NT2/D1 (cell line): ENCODE results near the gene FRS3.

ENCODE experiments used
- DNase-seq: peaks from one replicate; pipeline ENCODE4 v3.0.0-alpha.2; 2011; ENCODE audit warnings: low read depth, low spot score
- H3K27me3 ChIP-seq: 2 replicates; pipeline ENCODE4 v1.6.0; 2011; ENCODE audit warnings: mild to moderate bottlenecking; ENCODE audit not compliant: insufficient read length, insufficient read depth
- H3K36me3 ChIP-seq: 2 replicates; pipeline ENCODE4 v1.6.1; 2011; ENCODE audit warnings: mild to moderate bottlenecking, low read length, mixed read lengths; ENCODE audit not compliant: insufficient read depth, insufficient read length
- H3K4me1 ChIP-seq: 2 replicates; pipeline ENCODE4 v1.5.1; 2011; ENCODE audit not compliant: insufficient read depth, insufficient read length
- H3K4me3 ChIP-seq: 2 replicates; pipeline ENCODE4 v1.5.1; 2011; ENCODE audit warnings: low read depth; ENCODE audit not compliant: insufficient read length
- H3K9ac ChIP-seq: 2 replicates; pipeline ENCODE4 v1.6.0; 2011; ENCODE audit warnings: low read depth; ENCODE audit not compliant: insufficient read length
- H3K9me3 ChIP-seq: 2 replicates; pipeline ENCODE4 v1.5.1; 2011; ENCODE audit warnings: mild to moderate bottlenecking, low read length; ENCODE audit not compliant: insufficient read depth
- SUZ12 ChIP-seq: IDR thresholded peaks from 2 replicates; pipeline ENCODE4 v1.6.1; 2011; ENCODE audit not compliant: insufficient read length, insufficient read depth; ENCODE audit errors: extremely low read depth
- YY1 ChIP-seq: IDR thresholded peaks from 2 replicates; pipeline ENCODE4 v1.6.1; 2011; ENCODE audit not compliant: insufficient read length, insufficient read depth
- ZNF274 ChIP-seq: IDR thresholded peaks from 2 replicates; pipeline ENCODE4 v1.6.1; 2011; ENCODE audit warnings: mild to moderate bottlenecking, low read depth, low read length

The FRS3 gene

DNA sequence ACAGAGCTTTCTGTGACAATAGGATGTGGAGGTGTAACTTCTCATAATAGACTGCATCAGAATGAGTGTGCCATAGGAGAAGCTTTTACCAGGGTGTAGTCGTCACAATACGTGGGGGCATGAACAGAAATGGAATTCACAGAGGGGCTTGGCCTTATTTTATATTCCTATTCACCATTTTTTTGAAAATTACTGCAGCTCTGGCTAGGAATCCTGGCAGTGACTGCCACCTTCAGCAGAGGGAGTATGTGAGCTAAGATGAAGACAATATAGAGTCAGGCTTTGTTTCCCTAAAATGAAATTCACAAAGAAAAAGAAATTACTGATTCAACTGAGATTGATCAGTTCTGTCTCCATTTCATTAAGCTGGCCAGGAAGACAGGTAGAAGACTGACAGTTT lies 21.7 kb upstream of the FRS3 start:
- H3K9ac ChIP-seq: no peak overlapping the region
- no peaks in the 10 kb centered on the region for H3K27me3 ChIP-seq
- no peaks in the 10 kb centered on the region for H3K4me1 ChIP-seq
- H3K9me3 ChIP-seq: no peaks in the 10 kb centered on the region
- H3K36me3 ChIP-seq: peaks cover 20% of the 10 kb centered on the region
- H3K4me3 ChIP-seq: no peak overlapping the region
- DNase-seq: no peak
- TF ChIP-seq YY1 (no peak), SUZ12 (no peak)

DNA sequence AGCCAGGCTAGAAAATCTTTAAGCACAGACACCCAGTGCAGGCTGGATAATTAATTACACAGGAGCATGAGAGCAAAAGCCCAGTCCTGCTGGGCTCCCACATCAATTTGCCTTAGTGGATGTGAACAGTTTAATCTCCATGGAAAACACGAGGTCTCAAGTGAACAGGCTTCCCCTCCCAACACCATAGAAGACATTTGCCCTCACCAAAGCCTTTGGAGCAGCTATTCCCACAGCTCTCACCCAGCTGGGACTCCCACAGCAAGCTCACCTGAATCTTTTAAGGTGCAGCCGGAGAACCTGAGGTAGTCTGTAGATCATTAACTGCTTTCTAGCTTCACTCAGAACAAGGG lies 19.8 kb upstream of the FRS3 start:
- DNase-seq: no peak
- no peaks in the 10 kb centered on the region for H3K9me3 ChIP-seq
- no peak overlapping the region for H3K9ac ChIP-seq
- H3K4me1 ChIP-seq: no peaks in the 10 kb centered on the region
- H3K36me3 ChIP-seq: peaks cover 19% of the 10 kb centered on the region
- H3K27me3 ChIP-seq: no peaks in the 10 kb centered on the region
- H3K4me3 ChIP-seq: no peak overlapping the region
- TF ChIP-seq ZNF274 (no peak), YY1 (no peak), SUZ12 (no peak)

DNA sequence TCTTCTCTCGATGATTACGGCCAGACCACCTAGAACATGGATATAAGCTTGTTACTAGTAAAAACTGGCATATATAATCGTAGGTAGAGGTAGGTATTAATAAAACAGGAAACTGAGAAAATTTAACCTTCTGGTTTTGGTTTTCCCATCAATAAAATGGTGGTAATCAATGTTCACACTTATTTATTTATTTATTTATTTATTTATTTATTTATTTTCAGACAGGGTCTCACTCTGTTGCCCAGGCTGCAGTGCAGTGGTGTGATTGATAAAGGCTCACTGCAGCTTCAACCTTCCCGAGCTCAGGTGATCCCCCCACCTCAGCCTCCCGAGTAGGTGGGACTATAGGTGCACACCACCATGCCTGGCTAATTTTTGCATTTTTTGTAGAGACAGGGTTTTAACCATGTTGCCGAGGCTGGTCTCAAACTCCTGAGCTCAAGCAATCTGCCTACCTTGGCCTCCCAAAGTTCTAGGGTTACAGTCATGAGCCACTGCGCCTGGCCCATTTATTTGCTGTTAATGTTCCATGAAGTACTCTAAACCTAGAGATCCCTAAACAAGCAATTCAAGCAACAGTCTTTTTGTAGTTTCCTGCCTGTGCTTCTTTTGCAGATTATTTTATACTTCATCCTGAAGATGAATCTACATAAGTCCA lies 19.3 kb upstream of the FRS3 start:
- TF ChIP-seq SUZ12 (no peak), YY1 (no peak), ZNF274 (no peak)
- Histone ChIP-seq H3K4me1 (no peaks in the 10 kb centered on the region), H3K4me3 (no peak overlapping the region), H3K9me3 (no peaks in the 10 kb centered on the region), H3K9ac (no peak overlapping the region), H3K36me3 (peaks cover 22% of the 10 kb centered on the region), H3K27me3 (no peaks in the 10 kb centered on the region)
- no peak for DNase-seq

DNA sequence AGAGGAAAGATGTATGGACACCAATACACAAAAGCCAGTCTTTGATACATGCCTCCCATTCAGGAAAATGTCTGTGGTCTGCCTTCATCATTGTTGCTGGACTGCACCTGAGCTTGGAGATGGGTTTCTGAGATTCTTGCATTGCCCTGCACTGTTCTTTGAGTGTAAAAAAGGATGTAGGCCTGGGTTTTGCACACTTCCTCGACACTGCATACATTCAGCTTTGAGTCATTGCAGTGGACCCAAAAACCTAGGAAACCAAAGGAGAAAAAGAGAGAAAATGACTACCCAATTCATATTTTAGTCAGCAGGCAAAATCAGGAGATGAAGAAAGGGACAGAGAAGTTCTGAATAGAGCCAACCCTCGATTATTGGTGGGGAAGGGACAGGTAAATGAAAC lies 16.8 kb upstream of the FRS3 start:
- Histone ChIP-seq H3K4me1 (no peaks in the 10 kb centered on the region), H3K4me3 (no peak overlapping the region), H3K9ac (no peak overlapping the region), H3K27me3 (no peaks in the 10 kb centered on the region), H3K36me3 (peaks cover 36% of the 10 kb centered on the region), H3K9me3 (no peaks in the 10 kb centered on the region)
- TF ChIP-seq ZNF274 (no peak), YY1 (no peak), SUZ12 (no peak)
- DNase-seq: no peak

DNA sequence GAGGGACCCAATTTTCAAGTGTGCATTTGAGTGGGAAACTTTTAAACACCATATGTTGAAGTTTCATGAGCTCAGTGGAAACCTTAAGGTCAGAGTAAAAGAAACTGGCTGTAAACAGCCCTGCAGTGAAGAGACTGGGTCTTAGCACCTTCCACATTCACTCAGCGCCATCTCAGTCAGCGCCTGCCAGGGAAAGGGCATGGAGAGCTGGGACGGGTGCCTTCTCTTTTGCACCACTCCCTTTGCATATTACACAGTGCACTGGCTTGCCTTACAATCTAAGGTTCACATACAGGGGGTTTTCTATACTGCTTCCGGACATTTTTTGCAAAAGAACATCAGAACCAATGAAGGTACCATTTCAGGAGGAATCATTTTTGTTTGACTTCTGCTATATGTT lies 12.3 kb upstream of the FRS3 start:
- TF ChIP-seq YY1 (no peak), ZNF274 (no peak), SUZ12 (no peak)
- Histone ChIP-seq H3K27me3 (no peaks in the 10 kb centered on the region), H3K36me3 (peaks cover 53% of the 10 kb centered on the region), H3K9ac (no peak overlapping the region), H3K9me3 (0 out of 2 replicates have a peak, but pooled peaks cover 5% of the 10 kb centered on the region), H3K4me3 (no peak overlapping the region), H3K4me1 (no peaks in the 10 kb centered on the region)
- DNase-seq: no peak

DNA sequence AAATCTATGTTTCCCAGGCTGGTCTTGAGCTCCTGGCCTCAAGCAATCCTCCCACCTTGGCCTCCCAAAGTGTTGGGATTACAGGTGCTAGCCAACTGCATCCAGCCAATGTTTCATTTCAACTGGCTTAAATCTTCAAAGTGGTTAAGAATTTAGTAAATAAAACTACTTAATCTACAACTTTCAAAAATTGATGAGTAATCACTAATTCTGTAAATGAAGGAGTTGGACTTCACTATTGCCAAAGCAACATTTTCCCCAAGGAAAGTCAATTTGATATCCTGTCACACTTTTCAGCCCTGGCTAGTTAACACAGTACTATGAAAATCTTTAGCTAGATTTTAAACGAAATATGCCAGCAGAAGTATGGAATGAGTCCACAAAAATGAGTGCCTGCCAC lies 11.6 kb upstream of the FRS3 start:
- DNase-seq: no peak
- TF ChIP-seq ZNF274: no peak
- no peak for TF ChIP-seq SUZ12
- TF ChIP-seq YY1: no peak

DNA sequence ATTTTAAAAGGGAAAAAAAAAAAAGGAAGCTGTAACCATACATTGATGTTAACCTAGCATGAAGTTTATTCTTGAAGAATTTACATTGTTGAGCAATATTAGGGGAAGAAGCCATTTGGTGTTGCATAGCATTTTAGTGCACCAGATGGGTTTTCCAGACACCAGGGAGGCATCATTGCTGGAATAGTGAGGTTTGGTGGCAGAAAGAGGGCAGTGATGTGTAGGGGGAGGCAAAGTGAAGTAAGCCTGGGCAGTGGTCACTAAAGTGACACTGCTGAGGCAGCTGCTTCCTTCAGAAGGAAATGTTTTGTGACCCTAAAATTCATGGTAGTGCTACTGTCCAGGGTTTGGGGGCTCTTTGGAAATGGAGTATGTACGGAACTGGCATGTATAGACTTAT lies 10.3 kb upstream of the FRS3 start:
- Histone ChIP-seq H3K36me3 (peaks cover 45% of the 10 kb centered on the region), H3K4me3 (no peak overlapping the region), H3K9me3 (peaks cover 16% of the 10 kb centered on the region; the same call in 1 of the 2 replicates), H3K27me3 (peaks cover 4% of the 10 kb centered on the region), H3K4me1 (no peaks in the 10 kb centered on the region), H3K9ac (no peak overlapping the region)
- TF ChIP-seq ZNF274: no peak
- no peak for TF ChIP-seq SUZ12
- no peak for TF ChIP-seq YY1
- no peak for DNase-seq

More for the DNA sequence above, 11.6 kb upstream of the FRS3 start:
- H3K4me1 ChIP-seq: no peaks in the 10 kb centered on the region
- H3K9me3 ChIP-seq: 0 out of 2 replicates have a peak, but pooled peaks cover 5% of the 10 kb centered on the region
- H3K27me3 ChIP-seq: no peaks in the 10 kb centered on the region
- no peak overlapping the region for H3K9ac ChIP-seq
- H3K36me3 ChIP-seq: peaks cover 53% of the 10 kb centered on the region
- H3K4me3 ChIP-seq: no peak overlapping the region

DNA sequence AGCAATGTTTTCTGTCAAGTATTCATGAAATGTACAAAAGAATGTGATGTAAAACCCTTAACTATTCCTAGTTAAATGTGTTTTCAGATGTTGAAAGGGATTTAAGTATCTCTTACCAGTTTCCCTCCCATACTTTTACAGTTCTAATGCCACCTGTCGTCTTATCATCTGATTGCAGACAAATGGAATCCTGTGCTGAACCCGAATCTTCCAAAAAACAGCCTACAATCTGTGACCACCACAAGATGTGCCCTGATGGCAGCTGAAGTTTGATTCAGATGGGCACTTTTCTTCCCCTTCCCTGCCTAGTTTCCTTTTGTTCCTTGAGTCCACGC lies 9.7 kb upstream of the FRS3 start:
- TF ChIP-seq SUZ12 (no peak), YY1 (no peak), ZNF274 (no peak)

More for the DNA sequence above, 9.7 kb upstream of the FRS3 start:
- no peak overlapping the region for H3K9ac ChIP-seq
- H3K36me3 ChIP-seq: peaks cover 45% of the 10 kb centered on the region
- no peaks in the 10 kb centered on the region for H3K4me1 ChIP-seq
- H3K9me3 ChIP-seq: peaks cover 19% of the 10 kb centered on the region; the same call in 1 of the 2 replicates
- DNase-seq: no peak
- H3K27me3 ChIP-seq: peaks cover 4% of the 10 kb centered on the region
- no peak overlapping the region for H3K4me3 ChIP-seq
